ENCODE results near the gene SPAG5. TPM values are rescaled to one million over a fixed set of nuclear protein-coding genes. Genes with fewer than 3 reads are reported as not detected.
"Not testable (repeated sequence)": the region's sequence is repeated elsewhere in the genome, so short reads cannot be mapped to it uniquely, and the experiment has no call there.

SPAG5 gene
- total and polyA plus RNA-seq, 5 donors from 2014 or later = 0.84 to 37.7 (median 2.0) TPM

DNA sequence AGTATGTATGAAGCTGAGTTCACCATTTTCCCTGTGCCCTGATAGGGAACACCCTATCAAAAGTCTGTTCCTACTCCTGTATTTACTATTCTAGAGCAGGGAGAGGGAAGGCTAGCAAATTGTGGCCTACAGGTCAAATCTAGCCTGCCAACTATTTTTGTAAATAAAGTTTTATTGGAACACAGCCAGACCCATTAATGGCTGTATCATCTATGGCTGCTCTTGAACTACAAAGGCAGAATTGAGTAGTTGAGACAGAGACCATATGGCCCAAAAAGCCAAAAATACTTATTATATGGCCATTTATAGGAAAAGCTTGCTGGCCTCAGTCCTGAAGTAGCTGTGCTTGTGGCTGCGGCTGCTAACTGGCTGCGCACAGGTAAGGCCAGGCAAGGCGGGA lies 17.9 kb downstream of the SPAG5 start:
- Mint-ChIP-seq H3K27me3 (no peaks in the 10 kb centered on the region), H3K36me3 (peaks cover 8% of the 10 kb centered on the region), H3K4me3 (peak overlapping the region in 2 of 4 donors; percentile 20 to 81), H3K27ac (peak overlapping the region in 1 of 3 donors; percentile 12), H3K4me1 (peaks cover 0 to 24% (median 10%) of the 10 kb centered on the region in 4 donors), H3K9me3 (no peaks in the 10 kb centered on the region)
- H3K27ac ChIP-seq (ENCODE audit: insufficient read depth, low read length, poor library complexity, severe bottlenecking) = no peak overlapping the region
- H3K9me3 ChIP-seq (ENCODE audit: control insufficient read depth in 2 of 2, low read length in 2 of 2) = no peaks in the 10 kb centered on the region
- H3K27me3 ChIP-seq (ENCODE audit: control insufficient read depth, insufficient read depth, low read length) = no peaks in the 10 kb centered on the region
- peaks cover 22% of the 10 kb centered on the region for H3K36me3 ChIP-seq (ENCODE audit: control insufficient read depth, insufficient read depth, low read length)
- H3K4me1 ChIP-seq (ENCODE audit: control insufficient read depth, insufficient read depth, low read length, poor library complexity, severe bottlenecking) = peaks cover 10% of the 10 kb centered on the region
- ATAC-seq (ENCODE audit: low read depth in 2 of 2) (no peak), DNase-seq (no peak)
- no peak overlapping the region for H3K4me3 ChIP-seq (ENCODE audit: low read depth, low read length)

DNA sequence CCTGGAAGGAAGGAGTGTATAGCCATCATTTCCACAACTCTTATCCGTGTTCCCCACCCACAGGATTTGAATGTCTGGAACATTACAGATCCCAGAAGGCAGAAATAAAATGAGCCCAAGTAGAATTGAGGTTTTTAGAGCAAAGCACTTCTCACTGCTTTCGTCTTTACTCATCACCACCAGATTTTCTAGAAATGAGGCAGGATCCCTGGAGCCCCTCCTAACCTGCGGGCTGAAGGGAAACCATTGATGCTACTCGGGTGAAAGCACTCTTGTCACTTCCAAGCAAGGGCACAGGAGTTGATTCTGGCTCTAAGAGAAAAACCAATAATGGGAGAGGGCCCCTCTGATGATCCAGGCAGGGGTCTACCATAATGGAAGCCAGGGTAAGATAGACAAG lies 19.3 kb downstream of the SPAG5 start:
- Mint-ChIP-seq H3K4me1 (peaks cover 0 to 29% (median 18%) of the 10 kb centered on the region in 4 donors), H3K27ac (peak overlapping the region in 1 of 3 donors; percentile 21), H3K27me3 (no peaks in the 10 kb centered on the region), H3K9me3 (no peaks in the 10 kb centered on the region), H3K36me3 (peaks cover 4% of the 10 kb centered on the region), H3K4me3 (no peak overlapping the region)
- DNase-seq = no peak
- peaks cover 11% of the 10 kb centered on the region for H3K36me3 ChIP-seq (ENCODE audit: control insufficient read depth, insufficient read depth, low read length)
- ATAC-seq (ENCODE audit: low read depth in 2 of 2) = no peak
- H3K4me1 ChIP-seq (ENCODE audit: control insufficient read depth, insufficient read depth, low read length, poor library complexity, severe bottlenecking) = peaks cover 12% of the 10 kb centered on the region
- H3K4me3 ChIP-seq (ENCODE audit: low read depth, low read length) = no peak overlapping the region
- no peaks in the 10 kb centered on the region for H3K27me3 ChIP-seq (ENCODE audit: control insufficient read depth, insufficient read depth, low read length)
- H3K9me3 ChIP-seq (ENCODE audit: control insufficient read depth in 2 of 2, low read length in 2 of 2) = no peaks in the 10 kb centered on the region
- H3K27ac ChIP-seq (ENCODE audit: insufficient read depth, low read length, poor library complexity, severe bottlenecking) = no peak overlapping the region

DNA sequence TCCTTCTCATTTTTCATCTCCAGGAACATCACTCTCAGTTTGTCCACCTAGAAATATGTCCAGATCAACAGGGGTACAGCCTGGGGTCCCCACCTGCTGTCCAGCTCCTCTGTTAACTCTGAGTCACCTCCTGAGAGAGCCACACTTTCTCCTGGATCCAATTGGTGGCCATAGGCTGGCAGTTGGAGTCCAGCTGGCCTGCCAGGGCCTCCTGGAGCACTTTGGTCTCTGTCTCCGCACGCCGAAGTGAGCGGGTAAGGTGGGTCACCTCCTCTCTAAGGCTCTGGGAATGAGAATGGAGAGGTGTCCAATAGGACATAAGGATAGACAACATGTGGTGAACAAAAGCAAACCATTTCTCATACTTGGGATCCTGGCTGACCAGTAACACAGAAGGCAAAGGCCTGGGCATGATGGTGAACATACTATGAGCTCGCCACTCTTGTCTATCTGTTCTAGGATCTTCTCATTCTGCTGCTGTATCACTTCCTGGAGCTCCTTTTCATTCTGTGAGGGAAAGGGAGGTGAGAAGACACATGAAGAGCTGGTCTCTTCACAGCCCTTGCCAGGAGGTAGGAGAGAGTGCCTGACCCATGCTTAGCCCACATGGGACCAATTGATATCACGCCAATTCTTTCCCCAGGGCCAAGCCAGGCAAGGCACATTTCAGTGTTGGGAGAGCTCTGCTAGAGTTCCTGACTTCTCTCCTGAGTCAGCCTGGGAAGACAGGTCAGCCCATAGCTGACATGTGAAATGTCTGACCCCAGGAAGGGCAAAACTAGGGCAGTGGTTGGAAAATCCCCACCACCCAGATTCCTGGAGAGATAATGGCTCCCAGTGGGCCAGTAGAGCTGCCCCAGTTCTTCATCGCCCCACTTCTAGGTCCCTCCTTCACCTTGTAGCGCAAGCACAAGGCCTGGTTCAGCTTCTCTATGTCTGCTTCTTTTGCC lies 20.3 kb downstream of the SPAG5 start:
- H3K27me3 Mint-ChIP-seq = no peaks in the 10 kb centered on the region
- no peak for DNase-seq
- Histone ChIP-seq H3K4me1 (ENCODE audit: control insufficient read depth, insufficient read depth, low read length, poor library complexity, severe bottlenecking) (peaks cover 12% of the 10 kb centered on the region), H3K27me3 (ENCODE audit: control insufficient read depth, insufficient read depth, low read length) (no peaks in the 10 kb centered on the region), H3K36me3 (ENCODE audit: control insufficient read depth, insufficient read depth, low read length) (peaks cover 2% of the 10 kb centered on the region), H3K4me3 (ENCODE audit: low read depth, low read length) (no peak overlapping the region), H3K9me3 (ENCODE audit: control insufficient read depth in 2 of 2, low read length in 2 of 2) (no peaks in the 10 kb centered on the region), H3K27ac (ENCODE audit: insufficient read depth, low read length, poor library complexity, severe bottlenecking) (peak overlapping the region; percentile 7)
- H3K4me3 Mint-ChIP-seq = peak overlapping the region in 2 of 4 donors; percentile 29
- no peak for ATAC-seq (ENCODE audit: low read depth in 2 of 2)
- H3K4me1 Mint-ChIP-seq = peaks cover 0 to 35% (median 24%) of the 10 kb centered on the region in 4 donors
- peaks cover 7% of the 10 kb centered on the region for H3K36me3 Mint-ChIP-seq
- no peaks in the 10 kb centered on the region for H3K9me3 Mint-ChIP-seq
- H3K27ac Mint-ChIP-seq = no peak overlapping the region

DNA sequence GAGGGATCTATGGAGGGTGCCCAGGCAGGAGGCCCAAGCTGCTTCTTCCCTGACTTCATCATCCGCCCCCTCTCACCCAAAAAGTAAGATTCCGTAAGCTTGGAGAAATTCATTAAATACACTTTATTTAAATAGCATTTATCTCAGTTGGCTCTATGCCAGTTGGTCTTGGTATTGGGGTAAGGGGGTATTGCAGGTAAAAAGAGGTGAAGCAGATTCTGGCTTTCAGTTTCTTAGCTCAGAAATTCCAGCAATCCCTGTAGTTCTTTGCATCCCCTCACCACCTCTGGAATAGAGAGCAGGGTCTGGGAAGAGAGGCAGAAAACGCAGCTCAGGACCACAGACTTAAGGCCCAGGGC lies 21.4 kb downstream of the SPAG5 start:
- H3K9me3 Mint-ChIP-seq = no peaks in the 10 kb centered on the region
- Histone ChIP-seq H3K4me3 (ENCODE audit: low read depth, low read length) (peak overlapping the region; percentile 74), H3K4me1 (ENCODE audit: control insufficient read depth, insufficient read depth, low read length, poor library complexity, severe bottlenecking) (peaks cover 19% of the 10 kb centered on the region), H3K27me3 (ENCODE audit: control insufficient read depth, insufficient read depth, low read length) (no peaks in the 10 kb centered on the region), H3K36me3 (ENCODE audit: control insufficient read depth, insufficient read depth, low read length) (no peaks in the 10 kb centered on the region), H3K27ac (ENCODE audit: insufficient read depth, low read length, poor library complexity, severe bottlenecking) (peak overlapping the region; percentile 59), H3K9me3 (ENCODE audit: control insufficient read depth in 2 of 2, low read length in 2 of 2) (no peaks in the 10 kb centered on the region)
- H3K4me1 Mint-ChIP-seq = peaks cover 0 to 46% (median 32%) of the 10 kb centered on the region in 4 donors
- H3K36me3 Mint-ChIP-seq = peaks cover 7% of the 10 kb centered on the region
- ATAC-seq (ENCODE audit: low read depth in 2 of 2) (no peak), DNase-seq (no peak)
- no peaks in the 10 kb centered on the region for H3K27me3 Mint-ChIP-seq
- H3K27ac Mint-ChIP-seq = peak overlapping the region in 2 of 3 donors; percentile 95
- H3K4me3 Mint-ChIP-seq = peak overlapping the region in 1 of 4 donors; percentile 79

DNA sequence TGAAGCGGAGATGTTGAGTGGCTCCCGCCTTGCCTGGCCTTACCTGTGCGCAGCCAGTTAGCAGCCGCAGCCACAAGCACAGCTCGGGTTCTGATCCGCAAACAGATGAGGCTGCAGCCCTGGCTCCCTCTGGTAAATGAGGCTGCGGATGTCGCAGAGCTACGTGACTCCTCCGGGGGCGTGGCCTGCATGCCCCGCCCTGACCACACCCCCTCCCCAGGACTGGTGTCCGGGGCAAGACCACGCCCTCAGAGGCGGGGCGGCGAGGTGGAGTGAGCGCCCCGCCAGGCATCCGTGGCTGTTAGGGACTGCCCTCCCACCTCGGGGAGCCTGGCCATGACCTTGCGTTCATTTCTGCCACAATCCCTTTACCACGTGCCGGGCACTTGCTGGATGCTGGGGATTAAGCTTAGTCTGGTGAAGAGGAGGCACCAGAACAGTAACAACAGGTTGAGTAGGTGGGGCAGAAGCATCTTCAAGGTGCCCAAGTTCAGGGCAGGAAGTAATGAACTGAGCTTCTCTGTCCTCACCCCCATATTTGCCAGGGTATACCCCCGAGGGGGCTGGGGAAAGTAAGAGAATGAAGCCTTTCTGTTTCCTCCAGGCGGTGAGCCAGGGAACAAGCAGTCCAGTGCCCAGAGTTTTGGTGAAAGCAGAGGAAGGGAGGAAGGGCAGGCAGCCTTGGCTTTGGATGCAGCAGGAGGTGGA lies 21.9 kb downstream of the SPAG5 start, which contains the start of gene ALDOC:
ALDOC (minus strand) TSS at position 138 of the 708 bp plus-strand sequence. CDS start 1,363 bp downstream, outside the sequence.
- peak within 1 kb of the TSS; percentile 59 for H3K27ac ChIP-seq (ENCODE audit: insufficient read depth, low read length, poor library complexity, severe bottlenecking)
- peak; percentile 97 to 98 (median 98) for DNase-seq
- peak within 1 kb of the TSS; percentile 93 to 95 (median 95) for H3K27ac Mint-ChIP-seq
- no peaks in the 10 kb centered on the region for H3K36me3 ChIP-seq (ENCODE audit: control insufficient read depth, insufficient read depth, low read length)
- H3K27me3 Mint-ChIP-seq = no peaks in the 10 kb centered on the region
- ATAC-seq (ENCODE audit: low read depth in 2 of 2) = peak; percentile 97 to 99
- H3K27me3 ChIP-seq (ENCODE audit: control insufficient read depth, insufficient read depth, low read length) = no peaks in the 10 kb centered on the region
- peaks cover 5 to 51% (median 37%) of the 10 kb centered on the region in 4 donors for H3K4me1 Mint-ChIP-seq
- no peaks in the 10 kb centered on the region for H3K9me3 ChIP-seq (ENCODE audit: control insufficient read depth in 2 of 2, low read length in 2 of 2)
- peaks cover 7% of the 10 kb centered on the region for H3K36me3 Mint-ChIP-seq
- H3K4me1 ChIP-seq (ENCODE audit: control insufficient read depth, insufficient read depth, low read length, poor library complexity, severe bottlenecking) = peaks cover 25% of the 10 kb centered on the region
- no peaks in the 10 kb centered on the region for H3K9me3 Mint-ChIP-seq
- H3K4me3 ChIP-seq (ENCODE audit: low read depth, low read length) = peak within 1 kb of the TSS; percentile 74
- H3K4me3 Mint-ChIP-seq = peak within 1 kb of the TSS; percentile 79 to 96 (median 90)

DNA sequence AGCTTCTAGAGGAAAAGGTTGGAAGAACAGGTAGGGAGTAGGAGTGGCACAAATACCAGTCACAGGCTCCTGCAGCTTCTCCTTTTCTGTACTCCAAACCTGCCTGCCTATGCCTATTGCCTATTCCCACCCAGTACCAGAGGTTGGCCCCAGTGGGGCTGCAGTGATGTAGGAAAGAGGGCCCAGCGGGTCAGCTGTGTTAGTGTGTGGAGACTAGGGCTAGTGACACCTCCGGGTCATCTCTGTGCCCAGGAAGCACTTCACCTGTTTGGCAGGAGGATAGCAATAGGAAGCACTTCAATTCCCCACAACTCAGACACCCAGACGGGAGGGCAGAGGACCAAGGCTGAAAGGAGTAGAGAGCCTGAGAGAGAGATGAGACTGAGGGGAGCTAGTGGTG lies 22.8 kb downstream of the SPAG5 start:
- H3K36me3 ChIP-seq (ENCODE audit: control insufficient read depth, insufficient read depth, low read length); H3K9me3 ChIP-seq (ENCODE audit: control insufficient read depth in 2 of 2, low read length in 2 of 2); H3K36me3 Mint-ChIP-seq; H3K27ac ChIP-seq (ENCODE audit: insufficient read depth, low read length, poor library complexity, severe bottlenecking); H3K27me3 Mint-ChIP-seq; H3K27me3 ChIP-seq (ENCODE audit: control insufficient read depth, insufficient read depth, low read length); ATAC-seq (ENCODE audit: low read depth in 2 of 2); H3K9me3 Mint-ChIP-seq; DNase-seq: not testable (repeated sequence)
- Histone ChIP-seq H3K4me1 (ENCODE audit: control insufficient read depth, insufficient read depth, low read length, poor library complexity, severe bottlenecking) (peaks cover 28% of the 10 kb centered on the region), H3K4me3 (ENCODE audit: low read depth, low read length) (peak overlapping the region; percentile 46)
- Mint-ChIP-seq H3K4me3 (peak overlapping the region; percentile 79 to 96 (median 90)), H3K27ac (peak overlapping the region; percentile 79 to 95 (median 95)), H3K4me1 (peaks cover 7 to 56% (median 41%) of the 10 kb centered on the region in 4 donors)

DNA sequence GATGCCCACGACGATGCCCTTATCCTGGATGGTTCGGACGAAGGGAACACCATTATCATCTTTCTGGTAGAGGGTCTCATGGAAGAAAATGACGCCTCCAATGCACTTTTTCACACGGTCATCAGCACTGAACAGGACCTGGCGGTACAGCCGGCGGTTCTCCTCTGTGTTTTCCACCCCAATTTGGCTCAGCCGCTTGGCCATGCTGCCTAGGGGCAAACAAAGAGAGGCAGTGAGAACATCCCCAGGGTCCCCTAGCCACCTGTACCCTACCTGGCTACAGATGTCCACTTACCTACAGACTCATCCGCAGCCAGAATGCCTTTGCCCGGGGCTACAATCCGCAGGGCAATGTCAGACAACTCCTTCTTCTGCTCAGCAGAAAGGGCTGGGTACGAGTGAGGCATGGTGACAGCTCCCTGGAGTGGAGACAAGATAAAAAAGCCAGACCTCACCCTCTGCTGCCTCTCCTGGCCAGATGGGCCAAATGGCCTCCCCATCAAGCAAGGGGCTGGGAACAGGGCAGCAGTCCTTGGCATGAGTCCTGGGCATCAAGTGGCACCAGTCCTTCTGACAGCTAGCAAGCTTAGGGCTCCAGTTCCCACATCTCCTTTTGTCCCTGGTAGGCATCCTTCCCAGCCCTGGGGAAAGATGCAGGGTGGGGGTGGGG lies 23.6 kb downstream of the SPAG5 start:
- H3K36me3 ChIP-seq (ENCODE audit: control insufficient read depth, insufficient read depth, low read length) = no peaks in the 10 kb centered on the region
- H3K4me3 ChIP-seq (ENCODE audit: low read depth, low read length) = no peak overlapping the region
- Mint-ChIP-seq H3K9me3 (no peaks in the 10 kb centered on the region), H3K4me3 (peak overlapping the region in 3 of 4 donors; percentile 71 to 90 (median 79)), H3K27me3 (no peaks in the 10 kb centered on the region), H3K36me3 (peaks cover 7% of the 10 kb centered on the region), H3K27ac (peak overlapping the region in 1 of 3 donors; percentile 36), H3K4me1 (peaks cover 7 to 59% (median 39%) of the 10 kb centered on the region in 4 donors)
- no peak for DNase-seq
- no peaks in the 10 kb centered on the region for H3K9me3 ChIP-seq (ENCODE audit: control insufficient read depth in 2 of 2, low read length in 2 of 2)
- no peaks in the 10 kb centered on the region for H3K27me3 ChIP-seq (ENCODE audit: control insufficient read depth, insufficient read depth, low read length)
- no peak overlapping the region for H3K27ac ChIP-seq (ENCODE audit: insufficient read depth, low read length, poor library complexity, severe bottlenecking)
- peaks cover 34% of the 10 kb centered on the region for H3K4me1 ChIP-seq (ENCODE audit: control insufficient read depth, insufficient read depth, low read length, poor library complexity, severe bottlenecking)
- no peak for ATAC-seq (ENCODE audit: low read depth in 2 of 2)
